PC-3 (cell line): ENCODE data around the gene LRRC61. TPM values are rescaled to one million over a fixed set of nuclear protein-coding genes. Genes with fewer than 3 reads are reported as not detected.

Experiments
- ATAC-seq: fragments of 200-7000 bp; cut with Tn5 transposase; 2 replicates; pipeline ENCODE4 v1.9.1; 2020; ENCODE audit warnings: mild to moderate bottlenecking, moderate library complexity
- BruUV-seq: library from RNA; stranded (reverse); fragments of 400-500 nt; replicated peaks from 2 replicates; lab custom pipeline; 2021; lab: Mats Ljungman, UMichigan
- CTCF ChIA-PET: fragments of 300-600 bp; sonication (Branson Sonifier 250); formaldehyde crosslinking; loops from one replicate; lab custom pipeline; 2022; ENCODE audit warnings: antibody characterized with exemption; lab: Charles Lee
- POLR2A ChIA-PET: fragments of 300-600 bp; sonication (Branson Sonifier 250); formaldehyde crosslinking; loops from one replicate; lab custom pipeline; 2022; ENCODE audit warnings: antibody characterized with exemption; ENCODE audit not compliant: unreplicated experiment; lab: Charles Lee
- DNase-seq: peaks from one replicate; pipeline ENCODE4 v3.0.0-alpha.2; 2015
- H2AFZ ChIP-seq: fragments of 300-600 bp; sonication (generic); 2 replicates; pipeline ENCODE4 v1.6.0; 2016; ENCODE audit warnings: antibody characterized with exemption, low read length
- H3F3A ChIP-seq: fragments of 300-600 bp; sonication (generic); one replicate; pipeline ENCODE4 v1.6.0; 2017; ENCODE audit warnings: antibody characterized with exemption, low read length, control low read depth, mild to moderate bottlenecking; ENCODE audit not compliant: unreplicated experiment
- H3K27ac ChIP-seq: fragments of 300-600 bp; sonication (generic); 2 replicates; pipeline ENCODE4 v1.5.1; 2016; ENCODE audit warnings: mild to moderate bottlenecking, low read length
- H3K27me3 ChIP-seq: fragments of 300-600 bp; sonication (generic); 2 replicates; pipeline ENCODE4 v1.6.1; 2016; ENCODE audit warnings: low read length, mixed read lengths
- H3K36me3 ChIP-seq: fragments of 300-600 bp; sonication (generic); 2 replicates; pipeline ENCODE4 v1.6.1; 2016; ENCODE audit warnings: low read depth, mixed run types, low read length, mixed read lengths
- H3K4me1 ChIP-seq: fragments of 300-600 bp; sonication (generic); 2 replicates; pipeline ENCODE4 v1.5.1; 2016; ENCODE audit warnings: low read length; ENCODE audit not compliant: insufficient read depth
- H3K4me2 ChIP-seq: fragments of 300-600 bp; sonication (generic); 2 replicates; pipeline ENCODE4 v1.6.0; 2016; ENCODE audit warnings: low read length
- H3K4me3 ChIP-seq: fragments of 300-600 bp; sonication (generic); 2 replicates; pipeline ENCODE4 v1.5.1; 2016; ENCODE audit warnings: mild to moderate bottlenecking, low read length, mixed read lengths
- H3K79me2 ChIP-seq: fragments of 300-600 bp; sonication (generic); 2 replicates; pipeline ENCODE4 v1.6.1; 2017; ENCODE audit warnings: low read length, mixed read lengths
- H3K9ac ChIP-seq: fragments of 300-600 bp; sonication (generic); 2 replicates; pipeline ENCODE4 v1.6.0; 2016; ENCODE audit warnings: mild to moderate bottlenecking, low read length
- H3K9me2 ChIP-seq: fragments of 300-600 bp; sonication (generic); replicated peaks from 2 replicates; pipeline ENCODE4 v1.6.1; 2016; ENCODE audit warnings: mixed run types, low read length, mixed read lengths
- H3K9me3 ChIP-seq: fragments of 300-600 bp; sonication (generic); 2 replicates; pipeline ENCODE4 v1.6.1; 2016; ENCODE audit warnings: low read length, mixed read lengths
- H4K20me1 ChIP-seq: fragments of 300-600 bp; sonication (generic); 2 replicates; pipeline ENCODE4 v1.6.1; 2016; ENCODE audit warnings: low read length, mixed read lengths
- EZH2 ChIP-seq: fragments of 300-600 bp; sonication (generic); IDR thresholded peaks from one replicate; pipeline ENCODE4 v1.6.1; 2017; ENCODE audit warnings: antibody characterized with exemption, mild to moderate bottlenecking, low read length; ENCODE audit not compliant: unreplicated experiment
- EZH2phosphoT487 ChIP-seq: fragments of 300-600 bp; sonication (generic); IDR thresholded peaks from 2 replicates; pipeline ENCODE4 v1.6.1; 2018; ENCODE audit warnings: mild to moderate bottlenecking, antibody characterized with exemption, low read length, borderline replicate concordance
- intact Hi-C: fragments of 100-400 bp; cut with micrococcal nuclease; formaldehyde crosslinking; loops from 2 replicates; pipeline ENCODE4 v1.9.0; 2023
- total RNA-seq: library from RNA; depleted of rRNA; stranded (reverse); fragments of >200 nt; gene quantifications from 2 replicates; pipeline ENCODE4 v1.2.3, GENCODE V29; 2014
- TF ChIP-seq, protein P1 (sequence below): fragments of 300-600 bp; sonication (generic); conservative IDR thresholded peaks from 2 replicates; pipeline ENCODE4 v1.5.1; 2017; ENCODE audit warnings: antibody characterized with exemption, low read depth, mild to moderate bottlenecking, low read length

LRRC61 gene
- total RNA-seq, 1 experiment from 2014 or later: 15.1 TPM

DNA sequence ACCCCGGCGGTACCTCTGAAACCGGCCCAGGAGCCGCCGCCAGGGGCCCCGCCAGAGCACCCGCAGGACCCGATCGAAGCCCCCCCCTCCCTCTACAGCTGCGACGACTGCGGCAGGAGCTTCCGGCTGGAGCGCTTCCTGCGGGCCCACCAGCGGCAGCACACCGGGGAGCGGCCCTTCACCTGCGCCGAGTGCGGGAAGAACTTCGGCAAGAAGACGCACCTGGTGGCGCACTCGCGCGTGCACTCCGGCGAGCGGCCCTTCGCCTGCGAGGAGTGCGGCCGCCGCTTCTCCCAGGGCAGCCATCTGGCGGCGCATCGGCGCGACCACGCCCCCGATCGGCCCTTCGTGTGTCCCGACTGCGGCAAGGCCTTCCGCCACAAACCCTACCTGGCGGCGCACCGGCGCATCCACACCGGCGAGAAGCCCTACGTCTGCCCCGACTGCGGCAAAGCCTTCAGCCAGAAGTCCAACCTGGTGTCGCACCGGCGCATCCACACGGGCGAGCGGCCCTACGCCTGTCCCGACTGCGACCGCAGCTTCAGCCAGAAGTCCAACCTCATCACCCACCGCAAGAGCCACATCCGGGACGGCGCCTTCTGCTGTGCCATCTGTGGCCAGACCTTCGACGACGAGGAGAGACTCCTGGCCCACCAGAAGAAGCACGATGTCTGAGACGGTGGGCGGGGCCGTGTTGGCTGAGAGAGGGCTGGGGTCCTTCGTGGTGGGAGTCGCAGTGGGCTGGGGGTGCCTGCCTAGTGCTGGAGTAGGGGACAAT, 49.3 kb downstream of the LRRC61 start:
- BruUV-seq: no TSS peak
- ChIA-PET CTCF (no interaction called here), POLR2A (no interaction called here)
- no peaks in the 10 kb centered on the region for H3K27me3 ChIP-seq
- no peak overlapping the region for H3K27ac ChIP-seq
- TF ChIP-seq EZH2: no peak
- TF ChIP-seq EZH2phosphoT487: no peak
- TF ChIP-seq, protein P1, sequence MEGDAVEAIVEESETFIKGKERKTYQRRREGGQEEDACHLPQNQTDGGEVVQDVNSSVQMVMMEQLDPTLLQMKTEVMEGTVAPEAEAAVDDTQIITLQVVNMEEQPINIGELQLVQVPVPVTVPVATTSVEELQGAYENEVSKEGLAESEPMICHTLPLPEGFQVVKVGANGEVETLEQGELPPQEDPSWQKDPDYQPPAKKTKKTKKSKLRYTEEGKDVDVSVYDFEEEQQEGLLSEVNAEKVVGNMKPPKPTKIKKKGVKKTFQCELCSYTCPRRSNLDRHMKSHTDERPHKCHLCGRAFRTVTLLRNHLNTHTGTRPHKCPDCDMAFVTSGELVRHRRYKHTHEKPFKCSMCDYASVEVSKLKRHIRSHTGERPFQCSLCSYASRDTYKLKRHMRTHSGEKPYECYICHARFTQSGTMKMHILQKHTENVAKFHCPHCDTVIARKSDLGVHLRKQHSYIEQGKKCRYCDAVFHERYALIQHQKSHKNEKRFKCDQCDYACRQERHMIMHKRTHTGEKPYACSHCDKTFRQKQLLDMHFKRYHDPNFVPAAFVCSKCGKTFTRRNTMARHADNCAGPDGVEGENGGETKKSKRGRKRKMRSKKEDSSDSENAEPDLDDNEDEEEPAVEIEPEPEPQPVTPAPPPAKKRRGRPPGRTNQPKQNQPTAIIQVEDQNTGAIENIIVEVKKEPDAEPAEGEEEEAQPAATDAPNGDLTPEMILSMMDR: no peak
- no peak overlapping the region for H3K9ac ChIP-seq
- no peaks in the 10 kb centered on the region for H3K9me2 ChIP-seq
- no peak overlapping the region for H3K4me3 ChIP-seq
- intact Hi-C loops: no loop called here
- no peak for ATAC-seq
- no peak for DNase-seq
- H3K36me3 ChIP-seq: no peaks in the 10 kb centered on the region
- peaks cover 4% of the 10 kb centered on the region for H3F3A ChIP-seq
- no peak overlapping the region for H3K4me2 ChIP-seq
- H3K79me2 ChIP-seq: peaks cover 52% of the 10 kb centered on the region
- peaks cover 25% of the 10 kb centered on the region for H3K4me1 ChIP-seq
- H3K9me3 ChIP-seq: no peaks in the 10 kb centered on the region
- 0 out of 2 replicates have a peak, but pooled peaks cover 11% of the 10 kb centered on the region for H4K20me1 ChIP-seq
- H2AFZ ChIP-seq: no peak overlapping the region

DNA sequence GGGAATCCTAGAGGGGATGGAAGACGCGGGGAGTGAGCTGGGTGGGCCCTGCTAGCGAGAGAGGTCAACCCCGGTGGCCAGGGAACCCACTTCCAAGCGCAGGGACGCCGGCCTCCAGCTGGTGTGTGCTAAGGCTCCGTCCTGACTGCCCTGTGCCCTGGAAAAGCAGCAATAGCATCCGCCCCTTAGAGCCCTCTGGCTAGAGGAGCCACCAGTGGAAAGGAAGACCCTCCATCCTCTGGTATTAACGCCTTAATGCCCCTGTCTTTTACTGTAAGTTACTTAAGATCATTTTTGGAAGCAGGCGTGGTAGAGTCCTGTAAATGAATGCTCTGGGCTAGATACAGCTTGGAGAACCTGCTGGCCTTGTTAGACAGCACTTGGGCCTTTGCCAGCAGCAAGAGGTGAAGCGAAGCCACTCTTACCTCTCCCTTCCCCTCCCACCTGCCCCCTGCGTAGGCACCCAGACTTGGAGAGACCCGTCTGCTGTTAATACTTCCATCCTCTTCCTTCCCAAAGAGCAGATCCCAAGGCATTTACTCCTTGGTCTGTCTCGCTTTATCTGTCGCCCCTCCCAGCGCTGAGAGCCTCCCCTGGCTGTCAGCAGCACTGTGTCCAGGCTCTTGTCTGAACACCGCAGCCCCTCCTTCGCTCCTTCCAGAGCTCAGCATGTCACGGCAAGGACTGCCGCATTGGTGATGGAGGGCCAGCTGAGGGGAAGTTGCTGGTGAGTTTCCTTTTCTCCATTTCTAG, 50.1 kb downstream of the LRRC61 start:
- CTCF ChIA-PET: no interaction called here
- H4K20me1 ChIP-seq: 0 out of 2 replicates have a peak, but pooled peaks cover 11% of the 10 kb centered on the region
- no peak overlapping the region for H3K4me3 ChIP-seq
- H3K27me3 ChIP-seq: no peaks in the 10 kb centered on the region
- H2AFZ ChIP-seq: no peak overlapping the region
- H3K27ac ChIP-seq: no peak overlapping the region
- no peak overlapping the region for H3K9ac ChIP-seq
- H3K4me1 ChIP-seq: peaks cover 21% of the 10 kb centered on the region
- peaks cover 52% of the 10 kb centered on the region for H3K79me2 ChIP-seq
- no peaks in the 10 kb centered on the region for H3K36me3 ChIP-seq
- intact Hi-C loops: no loop called here
- BruUV-seq: TSS peak; percentile 1
- TF ChIP-seq EZH2phosphoT487 (no peak), EZH2 (no peak)
- TF ChIP-seq, protein P1: no peak
- DNase-seq (no peak), ATAC-seq (no peak)
- H3F3A ChIP-seq: peaks cover 5% of the 10 kb centered on the region
- no peaks in the 10 kb centered on the region for H3K9me3 ChIP-seq
- POLR2A ChIA-PET: interaction anchor here (0.5 kb wide), 1 partner anchor 1184 kb away, joined by 3 read pairs; no protein-coding TSS in a partner anchor
- no peaks in the 10 kb centered on the region for H3K9me2 ChIP-seq
- H3K4me2 ChIP-seq: no peak overlapping the region
